ENCODE results near the gene TTYH2. TPM values are rescaled to one million over a fixed set of nuclear protein-coding genes. Genes with fewer than 3 reads are reported as not detected.

Gene TTYH2
- polyA plus RNA-seq, 3 donors, result 12.3 to 57.4 (median 18.7) TPM

GRCh38 chr17:74271281-74271680, 57.9 kb downstream of the TTYH2 start:
- no peaks in the 10 kb centered on the region for H3K36me3 ChIP-seq (replicated peaks in 1 of 2; ENCODE audit: control insufficient read depth in 1 of 2, insufficient read depth in 2 of 2, low read length in 2 of 2)
- H3K79me2 ChIP-seq (ENCODE audit: insufficient read depth, low read length), result no peaks in the 10 kb centered on the region
- no peak overlapping the region for H3K27ac ChIP-seq (ENCODE audit: low read depth in 1 of 2, low read length in 2 of 2)
- H3K27me3 ChIP-seq (ENCODE audit: control insufficient read depth in 2 of 2, insufficient read depth in 2 of 2, low read length in 2 of 2), result peaks cover 3 to 22% of the 10 kb centered on the region in 2 donors
- no peak overlapping the region for H2AFZ ChIP-seq (ENCODE audit: insufficient read depth, low read depth, low read length, poor library complexity, severe bottlenecking)
- Mint-ChIP-seq H3K27me3 (ENCODE audit: low read depth in 3 of 3) (peaks cover 28 to 46% (median 38%) of the 10 kb centered on the region in 3 donors), H3K9me3 (peaks cover 5 to 10% (median 7%) of the 10 kb centered on the region in 7 donors), H3K4me3 (no peak overlapping the region), H3K27ac (no peak overlapping the region), H3K36me3 (peaks cover 0 to 1% of the 10 kb centered on the region in 2 donors), H3K4me1 (peaks cover 26% of the 10 kb centered on the region)
- TF ChIP-seq CTCF (IDR thresholded peaks at IDR 0.05), result no peak
- no peaks in the 10 kb centered on the region for H4K20me1 ChIP-seq (ENCODE audit: insufficient read depth, low read length)
- intact Hi-C loops (cut with micrococcal nuclease), result no loop called here
- H3K4me2 ChIP-seq (replicated peaks; ENCODE audit: extremely low read depth, low read length, poor library complexity, severe bottlenecking), result no peak overlapping the region
- peak; percentile 33 to 49 (median 41) for DNase-seq
- peaks cover 0 to 3% of the 10 kb centered on the region in 2 donors for H3K9me3 ChIP-seq (replicated peaks in 1 of 2; ENCODE audit: control insufficient read depth in 1 of 2, insufficient read depth in 1 of 2, low read length in 2 of 2)
- H3K4me1 ChIP-seq (ENCODE audit: control insufficient read depth in 1 of 2, insufficient read depth in 2 of 2, low read length in 2 of 2), result peaks cover 14% of the 10 kb centered on the region in 2 donors
- no peak overlapping the region for H3K9ac ChIP-seq (ENCODE audit: insufficient read depth, low read length, poor library complexity, severe bottlenecking)
- no peak overlapping the region for H3K4me3 ChIP-seq (replicated peaks in 1 of 3; ENCODE audit: low read depth in 2 of 3, low read length in 3 of 3)
- 80% methylated on average over 3 of the region's 3 CpGs for WGBS (ENCODE audit: insufficient coverage)

GRCh38 chr17:74271901-74272561, 58.7 kb downstream of the TTYH2 start:
- peaks cover 0 to 2% of the 10 kb centered on the region in 2 donors for H3K9me3 ChIP-seq (replicated peaks in 1 of 2; ENCODE audit: control insufficient read depth in 1 of 2, insufficient read depth in 1 of 2, low read length in 2 of 2)
- H3K79me2 ChIP-seq (ENCODE audit: insufficient read depth, low read length), result no peaks in the 10 kb centered on the region
- Mint-ChIP-seq H3K9me3 (peaks cover 2 to 10% (median 4%) of the 10 kb centered on the region in 7 donors), H3K27me3 (ENCODE audit: low read depth in 3 of 3) (peaks cover 32 to 43% (median 41%) of the 10 kb centered on the region in 3 donors), H3K4me3 (no peak overlapping the region), H3K4me1 (peaks cover 29% of the 10 kb centered on the region), H3K36me3 (peaks cover 0 to 1% of the 10 kb centered on the region in 2 donors), H3K27ac (peak overlapping the region in 1 of 7 donors; percentile 25)
- DNase-seq, result no peak
- H4K20me1 ChIP-seq (ENCODE audit: insufficient read depth, low read length), result no peaks in the 10 kb centered on the region
- H3K9ac ChIP-seq (ENCODE audit: insufficient read depth, low read length, poor library complexity, severe bottlenecking), result no peak overlapping the region
- H3K27ac ChIP-seq (ENCODE audit: low read depth in 1 of 2, low read length in 2 of 2), result no peak overlapping the region
- H3K4me2 ChIP-seq (replicated peaks; ENCODE audit: extremely low read depth, low read length, poor library complexity, severe bottlenecking), result no peak overlapping the region
- peaks cover 14% of the 10 kb centered on the region in 2 donors for H3K4me1 ChIP-seq (ENCODE audit: control insufficient read depth in 1 of 2, insufficient read depth in 2 of 2, low read length in 2 of 2)
- peaks cover 3 to 22% of the 10 kb centered on the region in 2 donors for H3K27me3 ChIP-seq (ENCODE audit: control insufficient read depth in 2 of 2, insufficient read depth in 2 of 2, low read length in 2 of 2)
- H2AFZ ChIP-seq (ENCODE audit: insufficient read depth, low read depth, low read length, poor library complexity, severe bottlenecking), result no peak overlapping the region
- intact Hi-C loops (cut with micrococcal nuclease), result no loop called here
- WGBS (ENCODE audit: insufficient coverage), result 100% methylated on average over 2 of the region's 13 CpGs
- TF ChIP-seq CTCF (IDR thresholded peaks at IDR 0.05), result no peak
- H3K36me3 ChIP-seq (replicated peaks in 1 of 2; ENCODE audit: control insufficient read depth in 1 of 2, insufficient read depth in 2 of 2, low read length in 2 of 2), result no peaks in the 10 kb centered on the region
- H3K4me3 ChIP-seq (replicated peaks in 1 of 3; ENCODE audit: low read depth in 2 of 3, low read length in 3 of 3), result no peak overlapping the region
